Esophagus muscularis mucosa (tissue), 4 donors: Measurements from ENCODE around the gene SIGLEC12.

Source experiments
- CTCF ChIP-seq, 3 experiments: fragments of 200-600 bp in 2 of 3; fragments of 450-650 bp in 1 of 3; sonication (generic) in 2 of 3; IDR thresholded peaks; one replicate each; pipeline ENCODE4 v1.5.1; 2017 to 2019; ENCODE audit warnings: antibody characterized with exemption in 3 of 3, mild to moderate bottlenecking in 2 of 3, moderate library complexity in 1 of 3
- EP300 ChIP-seq: sonication (generic); formaldehyde crosslinking; IDR thresholded peaks from one replicate; pipeline ENCODE4 v1.6.1; 2017; ENCODE audit warnings: antibody characterized with exemption
- POLR2A ChIP-seq: fragments of 450-650 bp; IDR thresholded peaks from one replicate; pipeline ENCODE4 v1.6.1; 2017; ENCODE audit warnings: antibody characterized with exemption, moderate library complexity, mild to moderate bottlenecking, low read depth

- TF ChIP-seq CTCF (IDR thresholded peaks at IDR 0.05): no peak
- no peak for TF ChIP-seq EP300
- no peak for TF ChIP-seq POLR2A
These were observed 24.1 kb upstream of the SIGLEC12 start for GRCh38 chr19:51525651-51526050.
